H1 (cell line): Measurements from ENCODE around the gene RAB8B. TPM values are rescaled to one million over a fixed set of nuclear protein-coding genes. Genes with fewer than 3 reads are reported as not detected.

Source experiments
- ATF2 ChIP-seq: IDR thresholded peaks from 2 replicates; pipeline ENCODE4 v1.6.1; 2012; ENCODE audit warnings: low read length, inconsistent platforms
- polyA plus RNA-seq, 7 experiments: library from polyadenylated mRNA; depleted of rRNA in 3 of 7; stranded (reverse) in 5 of 7; unstranded in 2 of 7; fragments of >200 nt in 5 of 7; fragments of 200-250 nt in 2 of 7; gene quantifications; 1 replicate in 5 of 7; 2 replicates in 1 of 7; 4 replicates in 1 of 7; pipeline versions ENCODE4 v1.2.1 to v1.2.3, GENCODE V29; 2011 to 2013; ENCODE audit warnings: missing spikeins in 2 of 7, mixed read lengths in 2 of 7
- total RNA-seq: library from RNA; stranded (reverse); fragmentation: NEBNext Ultra II Directional; extraction: Animal tissue kit (Norgen Biotek cat#: 25700); gene quantifications from 2 replicates; pipeline ENCODE4 v1.2.1, GENCODE V29; 2021

RAB8B gene
- total and polyA plus RNA-seq, 2 of the 8 experiments (the other 6 are each of a cell fraction or from before 2014, with no cell fraction given), result 9.5 to 47.8 TPM

GRCh38 chr15:63180746-63181145, 8.7 kb upstream of the RAB8B start (continued):
- TF ChIP-seq ATF2, result no peak
